Measurements from ENCODE around the gene EME2.

The EME2 gene

DNA sequence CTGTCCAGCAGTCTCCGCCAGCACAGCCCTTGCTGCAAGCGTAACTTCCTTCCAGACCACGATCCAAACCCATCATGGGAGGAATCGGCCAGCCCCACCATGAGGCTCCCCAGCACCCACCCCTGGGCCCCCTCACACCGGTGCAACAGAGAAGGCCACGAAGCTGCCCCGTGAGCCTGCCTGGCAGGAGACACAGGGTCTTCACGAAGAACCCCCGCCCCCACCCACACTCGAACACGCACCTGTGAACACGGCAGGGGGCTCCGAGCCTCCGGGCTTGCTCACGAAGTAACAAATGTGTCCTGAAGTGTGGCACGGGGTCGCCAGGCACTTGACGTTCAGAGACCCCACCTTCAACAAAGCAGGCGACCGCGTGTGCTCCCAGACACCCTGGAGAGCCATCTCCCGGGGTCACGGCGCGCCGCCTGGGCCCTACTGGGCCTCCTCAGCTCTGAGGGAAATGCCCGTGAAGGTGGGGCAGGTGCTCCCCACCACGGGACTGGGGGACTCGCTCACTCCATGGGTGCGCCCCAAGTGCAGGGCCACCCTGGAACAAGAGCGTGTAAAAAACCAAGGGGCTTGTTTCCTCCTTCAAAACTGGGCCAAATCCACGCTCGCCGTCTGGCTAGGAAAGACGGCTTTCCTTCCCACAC is 46.4 kb downstream of the EME2 start:
- no peak for DNase-seq (ENCODE audit: low read depth)

DNA sequence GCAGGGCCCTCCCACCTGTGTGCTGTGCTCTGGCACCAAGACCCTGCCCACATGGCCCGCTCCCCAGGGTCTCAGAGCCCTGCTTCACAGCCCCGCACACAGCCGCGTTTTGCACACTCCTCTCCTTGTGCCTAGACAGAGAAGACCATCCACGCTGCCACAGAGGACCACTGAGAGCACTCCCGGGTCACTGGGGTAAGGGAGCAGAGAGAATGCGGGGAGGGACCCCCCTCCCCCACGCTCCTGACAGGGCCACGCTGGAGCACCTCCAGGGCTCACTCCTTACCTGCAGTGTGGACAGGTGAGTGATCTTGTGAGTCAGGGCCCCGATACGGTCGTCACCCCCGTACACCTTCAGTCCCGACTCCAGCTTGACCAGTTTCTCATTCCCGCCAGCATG is 47.0 kb downstream of the EME2 start:
- DNase-seq (ENCODE audit: low read depth), result no peak

DNA sequence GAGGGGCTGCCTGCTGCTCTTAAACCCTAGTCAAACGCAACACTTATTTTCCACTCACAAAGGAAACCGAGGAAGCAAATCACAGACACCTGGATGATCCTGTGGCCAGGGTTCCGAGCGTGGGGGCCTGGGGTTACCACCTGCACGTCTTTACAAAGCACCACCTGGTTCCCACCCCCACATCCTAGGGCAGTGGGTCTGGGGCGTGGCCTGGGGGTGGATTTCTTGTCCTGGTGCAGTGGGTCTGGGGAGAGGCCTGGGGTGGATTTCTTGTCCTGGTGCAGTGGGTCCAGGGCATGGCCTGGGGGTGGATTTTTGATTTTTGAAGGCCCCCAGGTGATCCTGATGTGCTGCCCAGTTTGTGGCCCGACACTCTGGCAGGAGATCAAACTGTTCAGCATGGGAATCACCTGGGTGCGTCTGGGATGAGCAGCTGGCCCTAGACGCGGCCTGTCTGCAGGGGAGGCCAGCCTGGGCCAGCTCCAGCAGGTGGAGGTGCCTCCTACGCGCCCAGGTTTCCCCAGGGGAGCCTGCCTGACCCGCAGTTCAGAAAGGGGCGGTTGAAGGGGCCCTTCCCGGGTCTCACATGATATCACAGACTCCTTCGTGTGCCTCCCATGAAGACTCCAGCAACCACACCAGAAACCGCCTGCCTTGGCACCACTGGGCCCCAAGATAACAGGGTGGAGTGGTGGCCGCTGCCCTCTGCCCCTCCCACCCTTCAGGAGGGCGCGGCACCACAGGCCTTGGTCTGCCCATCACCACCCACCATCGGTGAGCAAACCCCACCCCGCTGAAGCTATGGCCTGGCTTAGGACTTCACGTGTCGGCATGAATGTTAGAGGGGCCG is 47.7 kb downstream of the EME2 start:
- no peak for DNase-seq (ENCODE audit: low read depth)

DNA sequence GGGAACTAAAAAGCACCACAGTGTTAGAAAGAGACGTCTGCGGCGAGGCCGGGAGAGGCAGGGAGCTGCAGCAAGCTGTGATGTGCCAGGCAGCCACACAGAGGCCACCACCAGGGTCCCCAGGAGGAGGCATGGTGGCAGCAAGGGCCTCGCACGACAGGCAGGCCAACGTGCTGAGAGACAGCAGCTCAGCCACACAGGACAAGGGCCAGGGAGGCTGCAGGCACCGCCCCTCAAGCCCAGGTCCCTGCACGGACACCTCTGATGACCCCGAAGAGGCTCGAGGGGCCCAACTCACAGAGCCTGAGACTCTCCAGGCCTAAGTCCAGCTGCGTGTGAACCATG is 48.3 kb downstream of the EME2 start:
- DNase-seq (ENCODE audit: low read depth), result no peak

DNA sequence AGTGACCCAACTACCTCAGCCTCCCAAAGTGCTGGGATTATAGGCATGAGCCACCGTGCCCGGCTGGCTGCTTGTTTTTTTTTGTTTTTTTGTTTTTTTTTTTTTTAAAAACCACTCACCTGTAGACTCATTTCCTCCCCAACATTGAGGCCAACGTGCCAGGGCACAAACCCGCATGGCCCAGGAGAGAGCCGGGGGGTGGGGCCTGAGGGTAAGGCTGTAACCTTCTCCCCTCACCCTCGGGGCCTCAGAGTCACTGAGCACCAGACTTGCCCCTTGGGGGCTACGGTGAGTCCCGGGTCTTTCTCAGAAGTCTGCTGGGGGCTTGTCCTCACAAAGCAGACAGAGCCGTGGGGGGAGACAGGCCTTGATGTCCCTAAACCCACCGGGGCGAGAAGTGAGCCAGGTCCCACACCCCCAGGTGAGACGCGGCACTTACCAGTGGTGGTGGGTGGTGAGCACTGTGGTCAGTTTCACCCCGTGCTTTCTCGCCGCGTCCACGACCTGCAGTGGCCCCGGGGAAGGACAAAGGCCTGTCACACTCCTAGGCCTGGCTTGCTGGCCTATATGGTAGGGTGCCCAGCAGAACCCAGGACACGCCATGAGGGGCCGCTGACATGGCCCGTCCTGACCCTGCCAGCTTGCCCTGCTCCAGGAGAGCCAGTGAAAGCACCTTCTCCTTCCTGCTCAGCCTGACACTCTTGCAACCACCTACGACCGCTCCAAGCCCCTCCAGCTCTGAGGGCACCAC is 49.4 kb downstream of the EME2 start:
- DNase-seq (ENCODE audit: low read depth), result no peak

DNA sequence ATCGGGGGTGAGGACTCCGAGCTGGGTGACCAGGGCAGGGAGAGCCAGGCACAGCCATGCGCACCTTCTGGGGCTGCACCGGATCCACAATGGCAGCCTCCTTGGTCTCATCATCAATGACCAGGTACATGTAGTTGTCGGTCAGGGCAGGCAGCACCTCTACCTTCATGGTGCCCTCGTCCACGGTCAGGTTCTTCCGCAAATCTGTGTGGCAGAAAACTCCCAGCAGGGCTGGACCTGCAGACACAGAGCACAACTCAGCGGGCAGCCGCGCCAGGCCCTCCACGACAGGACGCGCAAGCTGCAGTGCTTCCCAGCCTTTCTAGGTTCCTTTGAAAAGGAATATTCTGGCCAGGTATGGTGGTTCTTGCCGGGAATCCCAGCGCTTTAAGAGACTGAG is 50.2 kb downstream of the EME2 start:
- DNase-seq (ENCODE audit: low read depth), result no peak

DNA sequence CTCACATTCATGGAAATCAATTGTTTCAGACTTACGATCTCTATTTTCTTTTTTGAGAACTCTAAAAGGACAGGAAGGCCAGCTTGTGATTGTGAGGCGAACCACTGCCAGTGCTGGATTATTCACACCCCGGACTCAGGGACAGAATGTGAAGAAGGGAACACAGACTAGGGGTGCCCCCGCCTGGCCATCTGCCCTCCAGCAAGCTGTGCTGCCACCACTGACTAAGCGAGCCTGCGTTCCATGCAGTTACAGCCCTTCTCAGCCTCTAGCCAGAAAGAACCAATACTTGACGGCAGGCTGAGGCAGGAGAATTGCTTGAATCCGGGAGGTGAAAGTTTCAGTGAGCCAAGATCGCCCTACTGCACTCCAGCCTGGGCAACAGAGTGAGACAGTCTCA is 51.2 kb downstream of the EME2 start:
- DNase-seq (ENCODE audit: low read depth), result peak; percentile 11

DNA sequence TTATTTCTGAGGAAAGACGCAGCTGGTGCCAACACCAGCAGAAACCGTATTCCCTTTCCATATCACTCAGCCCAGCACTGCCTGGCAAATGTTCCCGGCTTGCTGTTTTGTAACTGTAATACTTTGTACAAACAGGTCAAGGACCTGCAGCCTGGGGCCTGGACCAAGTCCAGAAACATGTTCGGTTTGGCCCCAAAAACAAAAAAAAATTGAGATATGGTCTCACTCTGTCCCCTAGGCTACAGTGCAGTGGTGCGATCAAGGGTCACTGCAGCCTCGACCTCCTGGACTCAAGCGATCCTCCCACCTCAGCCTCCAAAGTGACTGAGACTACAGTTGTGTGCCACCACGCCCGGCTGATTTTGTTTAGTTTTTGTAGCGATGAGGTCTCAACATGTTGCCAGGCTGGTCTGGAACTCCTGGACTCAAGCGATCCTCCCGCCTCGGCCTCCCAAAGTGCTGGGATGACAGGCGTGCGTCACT is 52.8 kb downstream of the EME2 start:
- no peak for DNase-seq (ENCODE audit: low read depth)

Measured in fibroblast of gingiva (primary cell).